Nephron (organoid): Measurements from ENCODE around the gene DNAJB9.

Experiments
- H3K27ac Mint-ChIP-seq, 3 experiments: 2 replicates each; pipeline ENCODE4 v1.8.0; 2020; ENCODE audit warnings: mixed read lengths in 3 of 3, mild to moderate bottlenecking in 2 of 3, moderate library complexity in 1 of 3
- H3K27me3 Mint-ChIP-seq: 2 replicates; pipeline ENCODE4 v1.8.0; 2021; ENCODE audit warnings: low read depth, mild to moderate bottlenecking, moderate library complexity, mixed read lengths
- H3K36me3 Mint-ChIP-seq: 2 replicates; pipeline ENCODE4 v1.8.0; 2020; ENCODE audit warnings: low read depth, mixed read lengths
- H3K4me1 Mint-ChIP-seq: 2 replicates; pipeline ENCODE4 v1.8.0; 2020; ENCODE audit warnings: mixed read lengths
- H3K4me3 Mint-ChIP-seq, 3 experiments: 2 replicates each; pipeline ENCODE4 v1.8.0; 2020; ENCODE audit warnings: mild to moderate bottlenecking in 3 of 3, mixed read lengths in 3 of 3, moderate library complexity in 2 of 3
- H3K9me3 Mint-ChIP-seq: 2 replicates; pipeline ENCODE4 v1.8.0; 2020; ENCODE audit warnings: mixed read lengths
- TF ChIP-seq, protein P1 (sequence below), 3 experiments: fragments of 200-600 bp; sonication (generic); IDR thresholded peaks; one replicate each; pipeline ENCODE4 v1.5.0; 2021; ENCODE audit warnings: antibody characterized with exemption in 3 of 3; ENCODE audit not compliant: unreplicated experiment in 3 of 3

The DNAJB9 gene

DNA sequence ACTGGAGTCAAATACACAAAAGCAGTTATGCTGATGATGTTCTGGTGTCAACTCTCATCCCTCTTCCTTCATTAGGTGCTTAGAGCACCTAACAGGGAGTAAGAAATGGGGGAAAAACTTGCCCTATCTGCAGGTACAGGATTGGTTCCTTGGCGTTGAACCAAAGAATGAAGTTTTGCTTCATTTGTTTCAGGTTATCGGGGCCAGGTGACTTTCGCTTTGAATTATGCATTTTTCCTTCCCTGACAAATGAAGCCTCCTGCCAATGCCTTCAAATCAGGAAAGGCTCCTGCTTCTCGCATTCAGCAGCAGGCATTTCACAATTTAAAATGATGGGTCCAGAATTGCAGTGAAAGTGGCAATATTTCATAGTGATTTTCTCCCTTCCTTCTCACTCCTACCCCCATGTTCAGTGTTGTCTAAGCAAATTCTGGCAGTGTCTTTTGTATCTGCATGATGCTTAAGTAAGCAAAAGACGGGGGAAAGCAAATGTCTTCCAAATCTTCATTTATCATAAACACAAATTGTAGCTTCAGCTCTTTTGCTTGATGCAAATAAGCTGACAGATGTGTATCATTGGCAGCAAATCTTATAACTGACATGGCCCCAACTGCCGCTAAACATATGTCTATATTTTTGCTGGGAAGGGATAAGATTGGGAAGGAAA, 29.4 kb downstream of the DNAJB9 start:
- H3K27ac Mint-ChIP-seq = peak overlapping the region; percentile 15 to 74 (median 30)
- TF ChIP-seq, protein P1, sequence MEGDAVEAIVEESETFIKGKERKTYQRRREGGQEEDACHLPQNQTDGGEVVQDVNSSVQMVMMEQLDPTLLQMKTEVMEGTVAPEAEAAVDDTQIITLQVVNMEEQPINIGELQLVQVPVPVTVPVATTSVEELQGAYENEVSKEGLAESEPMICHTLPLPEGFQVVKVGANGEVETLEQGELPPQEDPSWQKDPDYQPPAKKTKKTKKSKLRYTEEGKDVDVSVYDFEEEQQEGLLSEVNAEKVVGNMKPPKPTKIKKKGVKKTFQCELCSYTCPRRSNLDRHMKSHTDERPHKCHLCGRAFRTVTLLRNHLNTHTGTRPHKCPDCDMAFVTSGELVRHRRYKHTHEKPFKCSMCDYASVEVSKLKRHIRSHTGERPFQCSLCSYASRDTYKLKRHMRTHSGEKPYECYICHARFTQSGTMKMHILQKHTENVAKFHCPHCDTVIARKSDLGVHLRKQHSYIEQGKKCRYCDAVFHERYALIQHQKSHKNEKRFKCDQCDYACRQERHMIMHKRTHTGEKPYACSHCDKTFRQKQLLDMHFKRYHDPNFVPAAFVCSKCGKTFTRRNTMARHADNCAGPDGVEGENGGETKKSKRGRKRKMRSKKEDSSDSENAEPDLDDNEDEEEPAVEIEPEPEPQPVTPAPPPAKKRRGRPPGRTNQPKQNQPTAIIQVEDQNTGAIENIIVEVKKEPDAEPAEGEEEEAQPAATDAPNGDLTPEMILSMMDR (IDR thresholded peaks at IDR 0.05; ENCODE audit: unreplicated experiment in 3 of 3) = no peak
- H3K4me1 Mint-ChIP-seq = peaks cover 19% of the 10 kb centered on the region
- no peaks in the 10 kb centered on the region for H3K9me3 Mint-ChIP-seq
- H3K4me3 Mint-ChIP-seq = no peak overlapping the region
- no peaks in the 10 kb centered on the region for H3K27me3 Mint-ChIP-seq
- no peaks in the 10 kb centered on the region for H3K36me3 Mint-ChIP-seq

- TF ChIP-seq, protein P1 (IDR thresholded peaks at IDR 0.05; ENCODE audit: unreplicated experiment in 3 of 3) = no peak
Measured at GRCh38 chr7:108600399-108600798, 30.7 kb downstream of the DNAJB9 start.

DNA sequence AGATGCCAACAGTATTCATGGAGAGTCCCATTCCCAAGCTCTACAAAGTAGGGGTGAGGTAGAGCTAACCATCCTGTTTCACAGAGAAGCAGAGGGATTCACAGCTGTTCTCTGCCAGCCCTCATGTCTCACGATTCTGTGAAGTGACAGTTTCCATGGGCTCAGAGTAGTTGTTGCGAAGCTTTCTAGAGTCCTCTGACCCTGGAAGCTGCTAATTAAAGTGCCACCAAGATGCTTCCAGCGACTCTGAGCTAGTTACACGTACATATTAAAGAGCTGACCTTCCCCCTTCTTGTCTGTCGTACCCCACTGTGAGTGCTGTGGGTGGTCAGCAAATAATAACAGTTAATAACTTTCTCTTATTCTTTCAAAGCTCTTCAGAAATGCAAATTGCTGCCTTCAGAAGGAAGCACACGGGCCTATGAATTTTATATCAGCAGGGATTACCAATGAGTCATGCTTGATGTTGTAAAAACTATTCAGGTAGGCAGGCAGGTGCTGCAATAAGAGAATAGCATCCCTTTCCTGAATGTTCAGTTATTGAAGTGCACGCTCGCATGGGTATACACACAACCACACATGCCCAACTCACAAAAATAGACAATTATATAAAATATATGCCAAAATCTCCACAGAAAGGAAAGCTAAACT, 34.1 kb downstream of the DNAJB9 start:
- no peak overlapping the region for H3K4me3 Mint-ChIP-seq
- no peaks in the 10 kb centered on the region for H3K36me3 Mint-ChIP-seq
- H3K9me3 Mint-ChIP-seq = no peaks in the 10 kb centered on the region
- TF ChIP-seq, protein P1 (IDR thresholded peaks at IDR 0.05; ENCODE audit: unreplicated experiment in 3 of 3) = no peak
- H3K27me3 Mint-ChIP-seq = no peaks in the 10 kb centered on the region
- peaks cover 9% of the 10 kb centered on the region for H3K4me1 Mint-ChIP-seq
- no peak overlapping the region for H3K27ac Mint-ChIP-seq

More at GRCh38 chr7:108600399-108600798, 30.7 kb downstream of the DNAJB9 start:
- H3K9me3 Mint-ChIP-seq = no peaks in the 10 kb centered on the region
- H3K27ac Mint-ChIP-seq = no peak overlapping the region
- H3K4me3 Mint-ChIP-seq = no peak overlapping the region
- H3K27me3 Mint-ChIP-seq = no peaks in the 10 kb centered on the region
- peaks cover 19% of the 10 kb centered on the region for H3K4me1 Mint-ChIP-seq
- no peaks in the 10 kb centered on the region for H3K36me3 Mint-ChIP-seq

- no peaks in the 10 kb centered on the region for H3K27me3 Mint-ChIP-seq
- no peaks in the 10 kb centered on the region for H3K9me3 Mint-ChIP-seq
- H3K4me3 Mint-ChIP-seq = no peak overlapping the region
- no peaks in the 10 kb centered on the region for H3K36me3 Mint-ChIP-seq
- no peak overlapping the region for H3K27ac Mint-ChIP-seq
- TF ChIP-seq, protein P1 (IDR thresholded peaks at IDR 0.05; ENCODE audit: unreplicated experiment in 3 of 3) = no peak
- peaks cover 2% of the 10 kb centered on the region for H3K4me1 Mint-ChIP-seq
Measured at GRCh38 chr7:108604307-108605077, 34.8 kb downstream of the DNAJB9 start.

DNA sequence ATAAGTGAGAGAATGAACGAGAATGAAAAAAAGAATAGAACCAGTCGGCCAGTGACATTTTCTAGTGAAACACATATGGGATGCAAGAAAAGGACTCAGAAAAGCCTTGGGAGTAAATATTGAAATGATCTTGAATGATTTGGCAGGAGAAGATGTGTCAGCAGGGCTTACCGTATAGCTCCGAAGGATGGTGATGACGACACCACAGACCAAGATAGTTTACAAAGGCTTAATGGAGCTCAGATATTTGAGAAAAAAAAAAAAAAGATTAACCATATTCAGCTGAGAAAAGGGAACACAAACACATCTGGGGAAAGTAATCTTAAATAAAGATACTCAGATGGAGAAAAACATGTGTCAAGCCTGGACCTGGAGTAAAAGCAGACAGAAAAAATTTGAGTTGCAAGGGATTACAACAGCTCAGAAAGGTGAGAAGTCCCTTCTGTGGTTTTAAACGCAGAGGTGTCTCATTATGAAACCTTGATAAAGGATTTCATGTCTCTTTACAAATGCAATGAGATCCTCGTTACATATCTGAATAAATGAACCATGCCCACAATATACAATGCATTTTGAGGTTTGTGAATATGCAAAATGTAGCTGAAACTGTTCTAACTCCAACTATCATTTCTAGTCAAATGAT, 36.0 kb downstream of the DNAJB9 start:
- no peaks in the 10 kb centered on the region for H3K9me3 Mint-ChIP-seq
- no peaks in the 10 kb centered on the region for H3K4me1 Mint-ChIP-seq
- H3K36me3 Mint-ChIP-seq = no peaks in the 10 kb centered on the region
- no peaks in the 10 kb centered on the region for H3K27me3 Mint-ChIP-seq
- H3K4me3 Mint-ChIP-seq = no peak overlapping the region
- TF ChIP-seq, protein P1 (IDR thresholded peaks at IDR 0.05; ENCODE audit: unreplicated experiment in 3 of 3) = no peak
- H3K27ac Mint-ChIP-seq = no peak overlapping the region
